GM21526 (cell line): ENCODE measurements around the gene MCUR1.
"Not testable (repeated sequence)": the region's sequence is repeated elsewhere in the genome, so short reads cannot be mapped to it uniquely, and the experiment has no call there.

ENCODE experiments used
- ATAC-seq: cut with Tn5 transposase; IDR thresholded peaks from one replicate; pipeline ENCODE4 v1.9.1; 2021; ENCODE audit warnings: moderate library complexity; ENCODE audit not compliant: unreplicated experiment, low FRiP score

Gene MCUR1

DNA sequence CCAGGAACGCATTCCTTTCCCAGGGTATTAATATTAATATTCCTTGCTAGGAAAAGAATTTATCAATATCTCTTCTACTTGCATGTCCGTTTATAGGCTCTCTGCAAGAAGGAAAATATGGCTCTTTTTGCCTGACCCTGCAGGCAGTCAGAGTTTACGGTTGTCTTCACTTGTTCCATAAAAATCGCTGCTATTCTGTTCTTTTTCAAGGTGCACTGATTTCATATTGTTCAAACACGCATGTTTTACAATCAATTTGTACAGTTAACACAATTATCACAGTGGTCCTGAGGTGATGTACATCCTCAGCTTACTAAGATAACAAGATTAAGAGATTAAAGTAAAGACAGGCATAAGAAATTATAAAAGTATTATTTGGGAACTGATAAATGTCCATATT, 15.1 kb upstream of the MCUR1 start:
- not testable (repeated sequence) for ATAC-seq

- ATAC-seq, result not testable (repeated sequence)
Observed at GRCh38 chr6:13828656-13829301, 14.4 kb upstream of the MCUR1 start.

GRCh38 chr6:13827032-13827431, 12.7 kb upstream of the MCUR1 start:
- ATAC-seq, result no peak

DNA sequence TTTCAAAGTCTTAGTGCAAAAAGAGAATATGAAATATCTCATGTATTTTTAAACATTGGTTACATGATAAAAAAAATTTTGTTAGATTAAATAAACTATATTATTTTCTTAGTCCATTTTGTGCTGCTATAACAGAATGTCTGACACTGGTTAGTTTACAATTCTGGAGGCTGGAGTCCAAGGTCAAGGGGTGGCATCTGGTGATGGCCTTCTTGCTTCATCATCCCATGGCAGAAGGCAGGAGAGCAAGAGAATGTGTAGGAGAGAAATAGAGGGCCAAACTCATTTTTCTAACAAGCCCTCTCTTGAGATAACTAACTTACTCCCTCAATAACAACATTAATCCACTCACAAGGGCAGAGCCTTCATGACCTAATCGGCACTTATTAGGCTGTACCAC, 11.5 kb upstream of the MCUR1 start:
- ATAC-seq, result no peak

DNA sequence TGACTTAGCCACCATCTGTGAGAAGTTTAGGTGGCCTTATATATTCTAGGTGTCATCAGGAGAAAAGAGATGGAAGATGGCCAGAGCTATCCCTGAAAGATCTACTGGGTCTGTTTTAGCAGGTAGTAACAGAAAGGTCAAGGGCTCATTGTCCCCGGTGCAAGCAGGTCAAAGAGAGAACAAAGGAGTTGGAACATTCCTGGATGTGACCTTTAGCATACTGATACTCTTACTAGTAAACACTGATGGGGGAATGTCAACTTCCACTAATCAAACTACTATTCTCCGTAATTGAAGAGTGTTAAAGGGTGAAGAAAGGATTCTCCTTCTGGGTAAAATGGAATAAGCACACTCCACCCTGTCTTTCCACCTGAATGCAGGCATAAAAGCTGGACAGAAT, 4.0 kb upstream of the MCUR1 start:
- ATAC-seq, result no peak

GRCh38 chr6:13814938-13815575, 700 bp upstream of the MCUR1 start:
- no peak for ATAC-seq

GRCh38 chr6:13813621-13814175, 659 bp downstream of the MCUR1 start:
- peak; percentile 39 for ATAC-seq

- ATAC-seq, result no peak
Observed at GRCh38 chr6:13813026-13813425, 1.3 kb downstream of the MCUR1 start.

DNA sequence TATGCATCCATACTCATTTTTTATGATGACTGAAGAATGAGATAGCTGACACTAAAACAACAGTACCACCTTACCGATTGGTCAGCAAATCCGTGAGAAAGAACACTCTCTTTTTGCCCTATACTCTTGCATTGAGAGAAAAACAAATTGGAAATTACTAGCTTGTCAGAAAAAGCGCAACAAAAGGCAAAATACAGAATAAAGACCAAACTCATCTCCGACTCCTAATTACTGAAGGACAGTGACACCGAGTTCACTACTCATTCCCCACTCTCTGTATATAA, 2.1 kb downstream of the MCUR1 start:
- no peak for ATAC-seq

- ATAC-seq, result no peak
Observed at GRCh38 chr6:13811627-13812358, 2.6 kb downstream of the MCUR1 start.

DNA sequence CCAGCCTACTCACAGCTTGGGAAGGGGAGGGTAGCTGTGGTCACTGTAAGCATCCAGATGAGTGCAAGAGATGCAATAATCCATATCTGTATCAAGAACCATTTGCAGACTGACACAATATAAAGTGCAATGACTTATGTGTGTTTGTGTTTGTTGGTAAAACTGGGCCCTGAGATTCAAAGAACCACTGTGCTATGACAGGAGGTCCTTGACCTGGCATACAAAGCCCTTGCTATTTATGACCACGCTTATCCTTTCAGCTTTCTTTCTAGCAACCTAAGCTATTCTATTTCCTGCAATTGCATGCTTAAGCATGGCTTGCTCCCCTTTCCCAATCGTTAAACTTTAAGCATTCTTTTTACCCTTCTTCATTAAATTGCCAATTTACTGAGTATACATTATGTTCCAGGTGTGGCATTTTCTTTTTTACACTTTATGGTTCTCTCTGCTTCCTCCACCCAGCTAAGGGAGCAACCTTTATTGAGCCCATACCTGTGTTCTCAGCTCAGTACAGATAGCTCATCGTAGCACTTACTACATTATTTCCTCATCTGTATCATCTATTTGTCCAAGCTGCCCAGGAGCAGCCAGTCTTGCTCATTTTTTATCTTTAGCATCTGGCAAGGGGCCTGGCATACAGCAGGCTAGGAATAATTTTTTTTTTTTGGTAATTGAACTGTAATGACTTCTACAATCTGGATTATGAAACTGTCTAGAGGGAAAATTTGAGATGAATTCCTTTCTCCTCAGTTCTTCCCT, 3.5 kb downstream of the MCUR1 start:
- no peak for ATAC-seq

DNA sequence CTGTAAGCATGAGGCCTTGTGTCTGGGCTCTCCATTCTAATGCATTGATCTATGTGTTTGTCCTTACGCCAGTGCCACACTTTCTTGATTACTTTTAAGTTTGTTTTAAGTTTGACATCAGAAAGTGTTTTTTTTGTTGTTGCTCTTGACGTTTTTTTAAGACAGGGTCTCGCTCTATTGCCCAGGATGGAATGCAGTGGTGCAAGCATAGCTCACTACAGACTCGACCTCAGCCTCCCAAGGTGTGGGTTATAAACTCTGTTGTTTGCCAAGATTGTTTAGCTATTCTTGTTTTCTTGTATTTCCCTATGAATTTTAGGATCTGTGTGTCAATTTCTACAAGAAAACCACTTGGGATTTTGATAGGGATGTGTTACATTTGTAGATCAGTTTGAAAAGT, 5.6 kb downstream of the MCUR1 start:
- ATAC-seq, result no peak

- no peak for ATAC-seq
Observed at GRCh38 chr6:13807696-13808095, 6.7 kb downstream of the MCUR1 start.

DNA sequence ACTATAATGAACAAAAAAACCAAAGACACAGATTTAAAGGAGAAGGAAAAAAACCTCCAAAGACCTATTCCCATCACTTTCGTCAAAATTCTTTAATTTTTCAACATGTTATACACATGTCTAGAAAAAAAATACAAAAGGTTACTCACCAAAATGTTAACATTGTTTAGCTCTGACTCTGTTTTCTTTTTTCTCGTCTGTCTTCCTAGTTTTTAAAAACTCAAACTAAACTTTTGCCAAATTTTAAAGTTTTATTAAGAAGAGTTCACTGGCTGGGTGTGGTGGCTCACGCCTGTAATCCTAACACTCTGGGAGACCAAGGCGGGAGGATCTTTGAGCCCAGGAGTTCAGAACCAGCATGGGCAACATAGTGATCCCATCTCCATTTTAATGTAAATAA, 10.8 kb downstream of the MCUR1 start:
- no peak for ATAC-seq

DNA sequence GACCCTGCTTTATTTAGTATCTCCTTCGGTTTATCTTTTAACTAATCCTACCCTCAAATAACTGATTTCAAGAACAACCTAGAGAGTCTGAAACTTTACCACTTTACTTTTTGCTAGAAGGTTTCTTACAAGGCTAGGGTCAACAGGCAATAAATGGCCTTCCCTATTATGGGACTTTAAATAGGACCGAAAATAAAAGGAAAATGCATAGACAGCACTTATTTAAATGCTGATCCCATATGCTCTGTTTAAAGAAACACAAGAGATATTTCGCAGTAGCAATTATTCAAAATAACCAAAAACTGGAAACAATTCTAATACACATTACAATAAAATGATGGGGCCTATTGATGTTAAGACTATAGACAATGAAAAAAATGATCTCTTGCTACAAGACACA, 13.7 kb downstream of the MCUR1 start:
- ATAC-seq, result no peak

GRCh38 chr6:13796781-13797180, 17.6 kb downstream of the MCUR1 start:
- no peak for ATAC-seq

DNA sequence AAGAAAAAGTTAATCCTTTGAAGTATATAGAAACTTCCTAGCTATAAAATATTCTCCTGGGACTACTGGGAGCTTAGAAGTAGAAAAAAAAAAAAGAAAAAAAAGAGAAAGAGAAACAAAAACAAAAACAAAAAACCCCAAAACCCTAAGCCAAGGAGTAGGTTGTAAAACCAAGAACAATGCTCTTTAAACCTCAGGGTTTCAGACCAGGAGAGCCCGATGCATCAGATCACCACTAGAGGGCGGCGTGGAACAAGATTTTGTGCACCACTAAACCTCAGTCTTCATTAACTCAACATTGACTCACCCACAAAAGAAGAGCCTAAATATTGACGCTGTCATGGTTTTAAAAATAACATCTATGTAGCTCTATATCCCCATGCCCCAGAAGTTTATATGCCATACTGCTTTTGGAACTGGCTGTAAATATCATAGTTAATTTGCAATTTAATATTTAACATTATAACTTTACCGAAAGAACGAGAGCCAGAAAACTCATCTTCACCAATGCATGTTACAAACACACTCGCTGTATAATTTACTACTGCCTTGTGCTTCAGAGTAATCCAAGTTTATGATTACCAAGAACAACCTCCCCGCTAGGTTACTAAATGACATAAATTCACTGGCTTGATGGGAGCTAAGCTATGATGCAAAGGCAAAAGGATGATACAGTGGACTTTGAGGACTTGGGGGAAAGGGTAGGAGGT, 19.2 kb downstream of the MCUR1 start:
- peak; percentile 78 for ATAC-seq

DNA sequence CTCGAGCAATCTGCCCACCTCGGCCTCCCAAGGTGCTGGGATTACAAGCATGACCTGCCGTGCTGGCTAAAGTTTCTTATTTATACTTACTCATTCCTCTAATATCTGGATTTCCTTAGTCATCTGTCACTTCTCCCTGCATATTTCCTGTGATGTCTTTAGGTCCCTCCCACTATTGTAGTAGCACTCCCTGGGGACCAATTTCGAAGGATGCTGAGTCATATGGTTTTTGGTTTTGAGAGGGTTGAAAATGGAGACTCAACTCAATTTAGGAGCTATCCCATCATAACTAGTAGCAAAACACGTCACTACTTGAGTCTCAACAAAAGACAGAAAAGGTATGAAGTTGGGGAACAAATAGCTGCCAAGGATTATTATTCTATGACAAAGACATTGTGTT, 20.2 kb downstream of the MCUR1 start:
- ATAC-seq, result no peak

- ATAC-seq, result no peak
Observed at GRCh38 chr6:13789746-13790145, 24.6 kb downstream of the MCUR1 start.

- no peak for ATAC-seq
Observed at GRCh38 chr6:13788820-13789219, 25.5 kb downstream of the MCUR1 start.
